ENCODE measurements around the gene ANKDD1B.

The ANKDD1B gene

GRCh38 chr5:75710637-75711036, 99.4 kb downstream of the ANKDD1B start:
- no peak for DNase-seq

GRCh38 chr5:75711151-75711550, 99.9 kb downstream of the ANKDD1B start:
- DNase-seq: no peak

GRCh38 chr5:75712091-75712490, 100.8 kb downstream of the ANKDD1B start:
- no peak for DNase-seq

GRCh38 chr5:75716715-75717081, 105.4 kb downstream of the ANKDD1B start:
- no peak for DNase-seq

- peak; percentile 98 for DNase-seq
These were observed 106.0 kb downstream of the ANKDD1B start, which contains the start of gene POC5 for GRCh38 chr5:75717082-75717922. Gene POC5, minus strand, starts transcription at chr5:75717437. Its CDS starts 4,500 bp downstream, at chr5:75712937.

- DNase-seq: no peak
These were observed 109.6 kb downstream of the ANKDD1B start for GRCh38 chr5:75720882-75721281.
